ENCODE measurements around the gene POLR2E.
A peak's percentile ranks its signal among the peaks of the same experiment; 100 is the strongest.

POLR2E gene

GRCh38 chr19:1106841-1107660 is 11.9 kb upstream of the POLR2E start:
- H3F3A ChIP-seq (ENCODE audit: control insufficient read depth, insufficient read depth), result peaks cover 7% of the 10 kb centered on the region; the same call in 1 of the 2 replicates
- H3K36me3 ChIP-seq (ENCODE audit: control insufficient read depth, low read length), result peaks cover 16% of the 10 kb centered on the region
- no peak overlapping the region; the same call in 1 of the 2 replicates for H3K4me2 ChIP-seq (ENCODE audit: low read length)
- H3K27ac ChIP-seq (ENCODE audit: low read depth, low read length), result no peak overlapping the region
- H3K4me1 ChIP-seq (ENCODE audit: control insufficient read depth, low read length), result peaks cover 29% of the 10 kb centered on the region
- H3K9me3 ChIP-seq (ENCODE audit: control insufficient read depth, insufficient read depth, low read length), result no peaks in the 10 kb centered on the region
- no peaks in the 10 kb centered on the region for H3K27me3 ChIP-seq (ENCODE audit: control insufficient read depth, low read length)
- no peaks in the 10 kb centered on the region for H3K9me2 ChIP-seq (replicated peaks; ENCODE audit: control insufficient read depth, low read length)
- no peak for TF ChIP-seq EZH2phosphoT487 (IDR thresholded peaks at IDR 0.05; ENCODE audit: borderline replicate concordance, low read length)
- TF ChIP-seq, protein P1, sequence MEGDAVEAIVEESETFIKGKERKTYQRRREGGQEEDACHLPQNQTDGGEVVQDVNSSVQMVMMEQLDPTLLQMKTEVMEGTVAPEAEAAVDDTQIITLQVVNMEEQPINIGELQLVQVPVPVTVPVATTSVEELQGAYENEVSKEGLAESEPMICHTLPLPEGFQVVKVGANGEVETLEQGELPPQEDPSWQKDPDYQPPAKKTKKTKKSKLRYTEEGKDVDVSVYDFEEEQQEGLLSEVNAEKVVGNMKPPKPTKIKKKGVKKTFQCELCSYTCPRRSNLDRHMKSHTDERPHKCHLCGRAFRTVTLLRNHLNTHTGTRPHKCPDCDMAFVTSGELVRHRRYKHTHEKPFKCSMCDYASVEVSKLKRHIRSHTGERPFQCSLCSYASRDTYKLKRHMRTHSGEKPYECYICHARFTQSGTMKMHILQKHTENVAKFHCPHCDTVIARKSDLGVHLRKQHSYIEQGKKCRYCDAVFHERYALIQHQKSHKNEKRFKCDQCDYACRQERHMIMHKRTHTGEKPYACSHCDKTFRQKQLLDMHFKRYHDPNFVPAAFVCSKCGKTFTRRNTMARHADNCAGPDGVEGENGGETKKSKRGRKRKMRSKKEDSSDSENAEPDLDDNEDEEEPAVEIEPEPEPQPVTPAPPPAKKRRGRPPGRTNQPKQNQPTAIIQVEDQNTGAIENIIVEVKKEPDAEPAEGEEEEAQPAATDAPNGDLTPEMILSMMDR (IDR thresholded peaks at IDR 0.05; ENCODE audit: low read depth, low read length, poor library complexity, severe bottlenecking), result no peak
- H4K20me1 ChIP-seq (ENCODE audit: control insufficient read depth, insufficient read depth, low read depth, low read length), result no peaks in the 10 kb centered on the region
- no peak overlapping the region for H3K4me3 ChIP-seq (ENCODE audit: low read length)
- H3K79me2 ChIP-seq (ENCODE audit: control insufficient read depth, low read length), result peaks cover 10% of the 10 kb centered on the region

DNA sequence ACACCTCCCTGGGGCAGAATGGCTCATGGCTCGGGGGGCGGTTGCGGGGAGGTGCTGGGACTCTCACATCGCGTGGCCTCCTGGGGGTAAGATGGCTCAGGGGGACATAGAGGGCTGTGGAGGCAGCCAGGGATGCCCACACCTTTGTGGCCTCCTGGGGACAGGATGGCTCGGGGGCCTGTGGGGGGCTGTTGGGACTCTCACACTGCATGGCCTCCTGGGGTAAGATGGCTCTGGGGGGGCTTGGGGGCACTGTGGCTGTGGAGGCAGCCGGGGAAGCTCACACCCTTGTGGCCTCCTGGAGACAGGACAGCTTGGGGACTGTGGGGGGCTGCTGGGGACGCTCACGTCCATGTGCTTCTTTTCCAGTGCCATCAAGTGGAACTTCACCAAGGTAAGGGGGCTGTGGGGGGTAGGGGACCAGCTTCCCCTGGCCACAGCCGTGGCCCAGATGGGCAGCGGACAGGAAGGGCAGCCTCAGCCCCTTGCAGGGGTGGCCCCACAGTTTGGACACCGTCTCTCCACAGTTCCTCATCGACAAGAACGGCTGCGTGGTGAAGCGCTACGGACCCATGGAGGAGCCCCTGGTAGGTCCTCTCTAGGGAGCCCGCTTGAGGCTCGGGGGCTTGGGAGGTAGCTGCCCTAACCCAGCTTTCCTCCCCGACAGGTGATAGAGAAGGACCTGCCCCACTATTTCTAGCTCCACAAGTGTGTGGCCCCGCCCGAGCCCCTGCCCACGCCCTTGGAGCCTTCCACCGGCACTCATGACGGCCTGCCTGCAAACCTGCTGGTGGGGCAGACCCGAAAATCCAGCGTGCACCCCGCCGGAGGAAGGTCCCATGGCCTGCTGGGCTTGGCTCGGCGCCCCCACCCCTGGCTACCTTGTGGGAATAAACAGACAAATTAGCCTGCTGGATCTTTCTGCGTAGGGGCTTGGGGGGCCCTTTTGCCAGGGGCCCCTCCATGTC is 11.0 kb upstream of the POLR2E start:
- Histone ChIP-seq H3K9me3 (ENCODE audit: control insufficient read depth, insufficient read depth, low read length) (no peaks in the 10 kb centered on the region), H3K4me3 (ENCODE audit: low read length) (no peak overlapping the region), H3K79me2 (ENCODE audit: control insufficient read depth, low read length) (peaks cover 10% of the 10 kb centered on the region), H3K9me2 (replicated peaks; ENCODE audit: control insufficient read depth, low read length) (no peaks in the 10 kb centered on the region), H3K27me3 (ENCODE audit: control insufficient read depth, low read length) (no peaks in the 10 kb centered on the region), H3K27ac (ENCODE audit: low read depth, low read length) (no peak overlapping the region), H3F3A (ENCODE audit: control insufficient read depth, insufficient read depth) (peaks cover 10% of the 10 kb centered on the region), H3K4me2 (ENCODE audit: low read length) (no peak overlapping the region), H4K20me1 (ENCODE audit: control insufficient read depth, insufficient read depth, low read depth, low read length) (no peaks in the 10 kb centered on the region), H3K36me3 (ENCODE audit: control insufficient read depth, low read length) (peaks cover 16% of the 10 kb centered on the region), H3K4me1 (ENCODE audit: control insufficient read depth, low read length) (peaks cover 38% of the 10 kb centered on the region)
- TF ChIP-seq EZH2phosphoT487 (IDR thresholded peaks at IDR 0.05; ENCODE audit: borderline replicate concordance, low read length), result no peak

- H3K9me3 ChIP-seq (ENCODE audit: control insufficient read depth, insufficient read depth, low read length), result no peaks in the 10 kb centered on the region
- no peak overlapping the region for H3K27ac ChIP-seq (ENCODE audit: low read depth, low read length)
- peak overlapping the region; percentile 92 for H3K4me3 ChIP-seq (ENCODE audit: low read length)
- TF ChIP-seq EZH2phosphoT487 (IDR thresholded peaks at IDR 0.05; ENCODE audit: borderline replicate concordance, low read length), result no peak
- H3K27me3 ChIP-seq (ENCODE audit: control insufficient read depth, low read length), result no peaks in the 10 kb centered on the region
- peaks cover 41% of the 10 kb centered on the region for H3K4me1 ChIP-seq (ENCODE audit: control insufficient read depth, low read length)
- peak overlapping the region; percentile 94 for H3K4me2 ChIP-seq (ENCODE audit: low read length)
- peaks cover 16% of the 10 kb centered on the region for H3K36me3 ChIP-seq (ENCODE audit: control insufficient read depth, low read length)
- H3F3A ChIP-seq (ENCODE audit: control insufficient read depth, insufficient read depth), result peaks cover 10% of the 10 kb centered on the region
- H3K9me2 ChIP-seq (replicated peaks; ENCODE audit: control insufficient read depth, low read length), result no peaks in the 10 kb centered on the region
- peaks cover 10% of the 10 kb centered on the region for H3K79me2 ChIP-seq (ENCODE audit: control insufficient read depth, low read length)
- no peaks in the 10 kb centered on the region for H4K20me1 ChIP-seq (ENCODE audit: control insufficient read depth, insufficient read depth, low read depth, low read length)
Measured at GRCh38 chr19:1105008-1105872, 10.1 kb upstream of the POLR2E start.
